ENCODE data around the gene DGAT2L6. TPM values are rescaled to one million over a fixed set of nuclear protein-coding genes. Genes with fewer than 3 reads are reported as not detected.

The DGAT2L6 gene
- total RNA-seq, 1 experiment from 2014 or later, result not detected

- peaks cover 3% of the 10 kb centered on the region; the same call in 1 of the 2 replicates for H3K4me1 ChIP-seq (ENCODE audit: insufficient read depth, low read length)
- H3K4me2 ChIP-seq (ENCODE audit: insufficient read depth, insufficient read length, low read length), result no peak overlapping the region
- H3K79me1 ChIP-seq (ENCODE audit: insufficient read depth, low read depth, low read length, poor library complexity, severe bottlenecking), result no peaks in the 10 kb centered on the region
- Mint-ChIP-seq H3K27me3 (ENCODE audit: low read depth) (no peaks in the 10 kb centered on the region), H3K27ac (peak overlapping the region in 1 of 3 experiments; percentile 70; a peak in 2 of 7 replicates), H3K36me3 (ENCODE audit: insufficient read depth in 1 of 3, low read depth in 3 of 3) (peaks cover 5 to 8% (median 6%) of the 10 kb centered on the region in 3 experiments; a peak in 6 of 7 replicates), H3K4me1 (peaks cover 35 to 43% of the 10 kb centered on the region in 2 experiments), H3K4me3 (no peak overlapping the region), H3K9me3 (peaks cover 61 to 66% of the 10 kb centered on the region in 2 experiments)
- H2BK120ac ChIP-seq (ENCODE audit: low read depth, low read length, poor library complexity, severe bottlenecking), result no peak overlapping the region
- no peak overlapping the region for H3K56ac ChIP-seq (ENCODE audit: insufficient read length, low read depth, low read length)
- H3K14ac ChIP-seq (ENCODE audit: insufficient read depth, low read length), result no peak overlapping the region
- H3K27ac ChIP-seq (ENCODE audit: insufficient read length, low read depth, low read length), result no peak overlapping the region
- H4K91ac ChIP-seq (ENCODE audit: insufficient read length, low read depth, low read length), result no peak overlapping the region
- no peak overlapping the region for H3K18ac ChIP-seq (ENCODE audit: insufficient read length, low read depth, low read length)
- no peak overlapping the region for H2BK12ac ChIP-seq (ENCODE audit: insufficient read length, low read depth, low read length)
- H2BK20ac ChIP-seq (ENCODE audit: low read depth, low read length, poor library complexity, severe bottlenecking), result no peak overlapping the region
- peaks cover 36% of the 10 kb centered on the region for H3K9me3 ChIP-seq (ENCODE audit: control insufficient read depth, low read depth, low read length)
- no peak overlapping the region for H2BK5ac ChIP-seq (ENCODE audit: insufficient read length, low read length)
- no peaks in the 10 kb centered on the region for H3K27me3 ChIP-seq (ENCODE audit: insufficient read depth, low read length)
- TF ChIP-seq CTCF (conservative IDR thresholded peaks at IDR 0.05), result no peak
- no peak overlapping the region for H3T11ph ChIP-seq (ENCODE audit: low read length)
- H2AFZ ChIP-seq (ENCODE audit: low read length), result no peak overlapping the region
- no peak overlapping the region for H4K5ac ChIP-seq (ENCODE audit: insufficient read length, low read depth, low read length)
- H4K20me1 ChIP-seq (ENCODE audit: control insufficient read depth, insufficient read depth, insufficient read length), result no peaks in the 10 kb centered on the region
- peaks cover 3% of the 10 kb centered on the region for H3K23me2 ChIP-seq (ENCODE audit: insufficient read length, low read depth, low read length, poor library complexity, severe bottlenecking)
- no peak for DNase-seq
- no CpG with 5 or more reads among the region's 1 CpG for WGBS (ENCODE audit: extremely low coverage, insufficient read length, low lambda C conversion rate)
- H3K9ac ChIP-seq (ENCODE audit: extremely low read depth, insufficient read length, low read length), result no peak overlapping the region
- no peak overlapping the region for H4K8ac ChIP-seq (replicated peaks; ENCODE audit: insufficient read length, low read depth, low read length)
- H3K23ac ChIP-seq (ENCODE audit: insufficient read length, low read depth, low read length), result no peak overlapping the region
- no peak overlapping the region for H2BK15ac ChIP-seq (ENCODE audit: low read depth, low read length)
- no peak overlapping the region for H2AK5ac ChIP-seq (ENCODE audit: insufficient read length, low read length)
- H3K79me2 ChIP-seq (ENCODE audit: insufficient read depth, low read length), result no peaks in the 10 kb centered on the region
- H3K4ac ChIP-seq (ENCODE audit: low read depth, low read length), result no peak overlapping the region
Observed at GRCh38 chrX:70129816-70130215, 47.5 kb upstream of the DGAT2L6 start.
